HG03039 (cell line): ENCODE results near the gene SIK2.

Source experiments
- ATAC-seq: cut with Tn5 transposase; IDR thresholded peaks from one replicate; pipeline ENCODE4 v1.9.1; 2021; ENCODE audit warnings: mild to moderate bottlenecking, moderate library complexity; ENCODE audit not compliant: unreplicated experiment

Gene SIK2

DNA sequence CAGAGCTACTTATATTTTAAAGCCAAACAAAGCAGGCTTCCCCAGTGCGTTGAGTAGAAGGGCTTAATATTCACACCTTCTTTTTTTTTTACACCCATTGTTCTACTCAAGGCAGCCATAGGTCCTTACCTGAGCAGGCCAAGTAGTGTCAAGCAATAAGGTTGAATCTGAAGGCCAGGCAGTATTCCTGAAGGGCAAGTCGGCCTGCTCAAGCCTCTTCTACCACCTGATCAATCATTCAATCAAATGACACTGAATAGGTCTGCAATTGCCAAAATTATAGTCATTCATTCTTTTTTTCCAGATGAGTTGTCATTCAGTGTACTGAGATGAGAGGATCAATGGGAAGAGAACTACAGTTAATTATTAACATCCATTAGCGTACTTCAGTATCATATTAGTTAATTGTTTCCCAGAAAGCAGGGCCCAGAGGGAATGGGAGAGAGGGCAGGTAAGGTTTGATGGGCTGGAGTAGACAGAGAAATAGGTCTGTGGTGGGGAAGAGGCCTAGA, 175.9 kb downstream of the SIK2 start:
- no peak for ATAC-seq

GRCh38 chr11:111779118-111779517, 176.9 kb downstream of the SIK2 start:
- no peak for ATAC-seq
